ENCODE results near the gene ACKR3. TPM values are rescaled to one million over a fixed set of nuclear protein-coding genes. Genes with fewer than 3 reads are reported as not detected.

ACKR3 gene
- total and polyA plus RNA-seq, 10 of the 15 experiments (the other 5 are each of a cell fraction or from before 2014, with no cell fraction given): 3.0 to 154 (median 6.4) TPM

DNA sequence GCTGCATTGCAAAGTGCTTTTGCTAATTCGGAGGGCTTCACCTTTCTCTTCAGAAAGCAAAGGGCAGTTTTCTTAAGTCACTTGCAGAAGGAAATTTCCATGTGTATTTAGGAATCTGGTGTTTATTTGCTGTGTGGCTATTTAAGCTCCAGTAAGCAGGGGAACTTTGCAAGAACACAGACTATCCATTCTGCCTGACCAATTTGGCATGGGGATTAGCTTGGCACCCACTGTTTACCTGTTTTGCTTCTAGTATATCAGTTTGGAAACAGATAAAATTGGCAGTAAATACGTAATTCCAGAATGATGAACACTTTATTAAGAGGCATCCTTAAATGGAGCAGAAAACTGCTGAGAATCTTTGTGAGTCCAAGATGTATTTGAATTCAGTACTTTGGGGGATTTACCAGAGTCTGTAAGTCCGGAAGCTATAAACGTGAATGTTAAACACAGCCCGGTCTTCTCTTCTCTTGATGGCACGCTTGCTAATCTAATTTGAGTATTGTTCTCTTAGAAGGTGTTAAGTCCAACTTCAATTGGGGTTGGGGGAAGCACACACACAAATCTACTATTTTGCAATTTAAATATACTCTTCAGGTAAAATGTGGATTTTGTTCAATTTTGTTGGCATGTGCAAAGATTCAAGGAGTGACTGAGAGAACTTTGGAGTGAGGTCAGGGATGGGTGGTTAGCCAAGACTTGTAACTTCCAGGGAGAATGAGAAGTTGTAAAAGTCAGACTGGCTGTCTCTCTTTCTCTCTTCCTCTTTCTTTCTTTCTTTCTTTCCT lies 650 bp downstream of the ACKR3 start:
- WGBS (ENCODE audit: insufficient coverage, insufficient replicate concordance, low lambda C conversion rate, missing lambda C conversion rate): 1% methylated on average over 6 of the region's 6 CpGs
- Histone ChIP-seq H3K4me3 (peak overlapping the region; percentile 73), H4K20me1 (ENCODE audit: control insufficient read depth, insufficient read depth) (peaks cover 2% of the 10 kb centered on the region; the same call in 1 of the 2 replicates), H3K9ac (ENCODE audit: control insufficient read depth, insufficient read depth, low read length) (peak overlapping the region; percentile 53), H3K36me3 (ENCODE audit: control insufficient read depth in 2 of 2, insufficient read depth in 2 of 2, low read length in 1 of 2) (no peaks in the 10 kb centered on the region; a peak in 1 of 4 replicates), H3K4me1 (ENCODE audit: control insufficient read depth, insufficient read depth, low read length) (peaks cover 21% of the 10 kb centered on the region), H3K79me2 (ENCODE audit: control insufficient read depth, insufficient read depth, low read length) (peaks cover 26% of the 10 kb centered on the region), H3K4me2 (ENCODE audit: control insufficient read depth, insufficient read depth) (peak overlapping the region; percentile 83), H2AFZ (ENCODE audit: control insufficient read depth, low read depth, low read length) (peak overlapping the region; percentile 19; the same call in 1 of the 2 replicates), H3K27ac (ENCODE audit: control insufficient read depth, insufficient read depth) (peak overlapping the region; percentile 77), H3K27me3 (replicated peaks in 1 of 2; ENCODE audit: control insufficient read depth in 2 of 2, insufficient read depth in 2 of 2, low read length in 1 of 2) (no peaks in the 10 kb centered on the region), H3K9me3 (replicated peaks; ENCODE audit: control insufficient read depth, insufficient read depth, low read length) (no peaks in the 10 kb centered on the region)
- peak; percentile 31 for FAIRE-seq
- in situ Hi-C loops (cut with MboI): no loop called here
- peak; percentile 53 for ATAC-seq
- no peak for TF ChIP-seq NR2F1 (conservative IDR thresholded peaks at IDR 0.05)
- TF ChIP-seq, protein P1, sequence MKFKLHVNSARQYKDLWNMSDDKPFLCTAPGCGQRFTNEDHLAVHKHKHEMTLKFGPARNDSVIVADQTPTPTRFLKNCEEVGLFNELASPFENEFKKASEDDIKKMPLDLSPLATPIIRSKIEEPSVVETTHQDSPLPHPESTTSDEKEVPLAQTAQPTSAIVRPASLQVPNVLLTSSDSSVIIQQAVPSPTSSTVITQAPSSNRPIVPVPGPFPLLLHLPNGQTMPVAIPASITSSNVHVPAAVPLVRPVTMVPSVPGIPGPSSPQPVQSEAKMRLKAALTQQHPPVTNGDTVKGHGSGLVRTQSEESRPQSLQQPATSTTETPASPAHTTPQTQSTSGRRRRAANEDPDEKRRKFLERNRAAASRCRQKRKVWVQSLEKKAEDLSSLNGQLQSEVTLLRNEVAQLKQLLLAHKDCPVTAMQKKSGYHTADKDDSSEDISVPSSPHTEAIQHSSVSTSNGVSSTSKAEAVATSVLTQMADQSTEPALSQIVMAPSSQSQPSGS (IDR thresholded peaks at IDR 0.05; ENCODE audit: low read length): no peak; the same call in 1 of the 2 replicates
- no peak for TF ChIP-seq RFX5 (IDR thresholded peaks at IDR 0.05; ENCODE audit: low read depth, low read length)
- no peak for TF ChIP-seq CBX5 (IDR thresholded peaks at IDR 0.05; ENCODE audit: low read depth)
- peak; percentile 22 for TF ChIP-seq POLR2AphosphoS5 (IDR thresholded peaks at IDR 0.05; ENCODE audit: low read length)
- TF ChIP-seq ETV6 (conservative IDR thresholded peaks at IDR 0.05 in 1 of 2, IDR thresholded peaks at IDR 0.05 in 1 of 2; ENCODE audit: borderline replicate concordance in 1 of 2, low read depth in 1 of 2): no peak
- TF ChIP-seq, protein P2, sequence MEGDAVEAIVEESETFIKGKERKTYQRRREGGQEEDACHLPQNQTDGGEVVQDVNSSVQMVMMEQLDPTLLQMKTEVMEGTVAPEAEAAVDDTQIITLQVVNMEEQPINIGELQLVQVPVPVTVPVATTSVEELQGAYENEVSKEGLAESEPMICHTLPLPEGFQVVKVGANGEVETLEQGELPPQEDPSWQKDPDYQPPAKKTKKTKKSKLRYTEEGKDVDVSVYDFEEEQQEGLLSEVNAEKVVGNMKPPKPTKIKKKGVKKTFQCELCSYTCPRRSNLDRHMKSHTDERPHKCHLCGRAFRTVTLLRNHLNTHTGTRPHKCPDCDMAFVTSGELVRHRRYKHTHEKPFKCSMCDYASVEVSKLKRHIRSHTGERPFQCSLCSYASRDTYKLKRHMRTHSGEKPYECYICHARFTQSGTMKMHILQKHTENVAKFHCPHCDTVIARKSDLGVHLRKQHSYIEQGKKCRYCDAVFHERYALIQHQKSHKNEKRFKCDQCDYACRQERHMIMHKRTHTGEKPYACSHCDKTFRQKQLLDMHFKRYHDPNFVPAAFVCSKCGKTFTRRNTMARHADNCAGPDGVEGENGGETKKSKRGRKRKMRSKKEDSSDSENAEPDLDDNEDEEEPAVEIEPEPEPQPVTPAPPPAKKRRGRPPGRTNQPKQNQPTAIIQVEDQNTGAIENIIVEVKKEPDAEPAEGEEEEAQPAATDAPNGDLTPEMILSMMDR (IDR thresholded peaks at IDR 0.05 in 2 of 3, conservative IDR thresholded peaks at IDR 0.05 in 1 of 3; ENCODE audit: control insufficient read depth in 2 of 3, extremely low read depth in 1 of 3, insufficient read depth in 1 of 3, low read depth in 3 of 3, low read length in 3 of 3): no peak
- TF ChIP-seq BHLHE40 (IDR thresholded peaks at IDR 0.05; ENCODE audit: borderline replicate concordance in 1 of 2, low read depth in 2 of 2, low read length in 1 of 2): peak; percentile 78 to 85
- TF ChIP-seq ZNF274 (IDR thresholded peaks at IDR 0.05; ENCODE audit: insufficient read depth, insufficient read length): no peak
- TF ChIP-seq, protein P3, sequence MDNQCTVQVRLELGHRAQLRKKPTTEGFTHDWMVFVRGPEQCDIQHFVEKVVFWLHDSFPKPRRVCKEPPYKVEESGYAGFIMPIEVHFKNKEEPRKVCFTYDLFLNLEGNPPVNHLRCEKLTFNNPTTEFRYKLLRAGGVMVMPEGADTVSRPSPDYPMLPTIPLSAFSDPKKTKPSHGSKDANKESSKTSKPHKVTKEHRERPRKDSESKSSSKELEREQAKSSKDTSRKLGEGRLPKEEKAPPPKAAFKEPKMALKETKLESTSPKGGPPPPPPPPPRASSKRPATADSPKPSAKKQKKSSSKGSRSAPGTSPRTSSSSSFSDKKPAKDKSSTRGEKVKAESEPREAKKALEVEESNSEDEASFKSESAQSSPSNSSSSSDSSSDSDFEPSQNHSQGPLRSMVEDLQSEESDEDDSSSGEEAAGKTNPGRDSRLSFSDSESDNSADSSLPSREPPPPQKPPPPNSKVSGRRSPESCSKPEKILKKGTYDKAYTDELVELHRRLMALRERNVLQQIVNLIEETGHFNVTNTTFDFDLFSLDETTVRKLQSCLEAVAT (IDR thresholded peaks at IDR 0.05): 0 out of 2 replicates have a peak, but pooled peaks have one; percentile 11
- peak; percentile 16 for TF ChIP-seq MEF2B (IDR thresholded peaks at IDR 0.05; ENCODE audit: partially characterized antibody, poor library complexity, severe bottlenecking)
- 0 out of 2 replicates have a peak, but pooled peaks have one; percentile 44 for TF ChIP-seq SPI1 (IDR thresholded peaks at IDR 0.05; ENCODE audit: borderline replicate concordance, insufficient read depth, low read depth, low read length)
- no TSS peak for BruUV-seq (replicated peaks)
- CTCF ChIA-PET: interaction anchor here (0.6 to 5.0 kb wide), 33 partner anchors 9 to 804 kb away, joined by 3 to 300 read pairs (median 5); no protein-coding TSS in a partner anchor
- POLR2A ChIA-PET: interaction anchor here (0.7 to 4.4 kb wide), 10 partner anchors 12 to 489 kb away, joined by 3 to 32 read pairs (median 4); no protein-coding TSS in a partner anchor
- RAD21 ChIA-PET (ENCODE audit: unreplicated experiment): interaction anchor here (0.7 to 6.7 kb wide), 32 partner anchors 8 to 1539 kb away, joined by 3 to 275 read pairs (median 6); partner anchors contain the start of gene COPS8
- DNase-seq (ENCODE audit: low read depth, low spot score): no peak
- intact Hi-C loops (cut with micrococcal nuclease; ENCODE audit: unreplicated experiment): no loop called here
- SMC1A ChIA-PET (ENCODE audit: uncharacterized antibody, unreplicated experiment): interaction anchor here (0.6 to 5.6 kb wide), 36 partner anchors 10 to 552 kb away, joined by 3 to 230 read pairs (median 4); no protein-coding TSS in a partner anchor
